ENCODE results near the gene MRS2.
"Not testable (repeated sequence)": the region's sequence is repeated elsewhere in the genome, so short reads cannot be mapped to it uniquely, and the experiment has no call there.

Gene MRS2

GRCh38 chr6:24385536-24386269, 17.0 kb upstream of the MRS2 start:
- intact Hi-C loops (cut with DNase I): no loop called here
- DNase-seq: no peak

GRCh38 chr6:24387818-24388217, 14.9 kb upstream of the MRS2 start:
- intact Hi-C loops (cut with DNase I): loop anchor here (2.0 kb wide), 1 partner anchor 105 kb away; no protein-coding TSS in a partner anchor

GRCh38 chr6:24391208-24391607, 11.5 kb upstream of the MRS2 start:
- intact Hi-C loops (cut with DNase I): no loop called here
- DNase-seq: no peak

More at GRCh38 chr6:24387818-24388217, 14.9 kb upstream of the MRS2 start:
- DNase-seq: no peak

- intact Hi-C loops (cut with DNase I): no loop called here
Measured at GRCh38 chr6:24391756-24392405, 10.9 kb upstream of the MRS2 start.

GRCh38 chr6:24394061-24394779, 8.5 kb upstream of the MRS2 start:
- intact Hi-C loops (cut with DNase I): no loop called here
- DNase-seq: no peak

More at GRCh38 chr6:24391756-24392405, 10.9 kb upstream of the MRS2 start:
- DNase-seq: no peak

GRCh38 chr6:24394780-24395437, 7.8 kb upstream of the MRS2 start:
- intact Hi-C loops (cut with DNase I): no loop called here
- DNase-seq: no peak

- no peak for DNase-seq
- intact Hi-C loops (cut with DNase I): no loop called here
Measured at GRCh38 chr6:24396824-24397223, 5.9 kb upstream of the MRS2 start.

- no peak for DNase-seq
- intact Hi-C loops (cut with DNase I): no loop called here
Measured at GRCh38 chr6:24397631-24398030, 5.1 kb upstream of the MRS2 start.

- not testable (repeated sequence) for DNase-seq
Measured at GRCh38 chr6:24400045-24401039, 2.4 kb upstream of the MRS2 start.

GRCh38 chr6:24401458-24401857, 1.3 kb upstream of the MRS2 start:
- no peak for DNase-seq
- intact Hi-C loops (cut with DNase I): no loop called here

More at GRCh38 chr6:24400045-24401039, 2.4 kb upstream of the MRS2 start:
- intact Hi-C loops (cut with DNase I): not testable (repeated sequence)

- no peak for DNase-seq
- intact Hi-C loops (cut with DNase I): no loop called here
Measured at GRCh38 chr6:24403501-24403824, 727 bp downstream of the MRS2 start.

GRCh38 chr6:24405262-24405661, 2.5 kb downstream of the MRS2 start:
- no peak for DNase-seq

GRCh38 chr6:24408719-24409410, 6.1 kb downstream of the MRS2 start:
- no peak for DNase-seq
- intact Hi-C loops (cut with DNase I): no loop called here

More at GRCh38 chr6:24405262-24405661, 2.5 kb downstream of the MRS2 start:
- intact Hi-C loops (cut with DNase I): no loop called here

GRCh38 chr6:24410622-24411021, 7.9 kb downstream of the MRS2 start:
- intact Hi-C loops (cut with DNase I): no loop called here
- no peak for DNase-seq

- intact Hi-C loops (cut with DNase I): no loop called here
- no peak for DNase-seq
Measured at GRCh38 chr6:24412294-24412693, 9.6 kb downstream of the MRS2 start.

- DNase-seq; intact Hi-C loops (cut with DNase I): not testable (repeated sequence)
Measured at GRCh38 chr6:24414531-24414930, 11.8 kb downstream of the MRS2 start.

GRCh38 chr6:24415753-24416152, 13.0 kb downstream of the MRS2 start:
- intact Hi-C loops (cut with DNase I): no loop called here
- no peak for DNase-seq

- intact Hi-C loops (cut with DNase I): no loop called here
- DNase-seq: no peak
Measured at GRCh38 chr6:24419526-24419925, 16.8 kb downstream of the MRS2 start.

- DNase-seq: no peak
- intact Hi-C loops (cut with DNase I): no loop called here
Measured at GRCh38 chr6:24425091-24425490, 22.4 kb downstream of the MRS2 start.
